C4-2B (cell line): ENCODE measurements around the gene AFP.

Experiments used
- CTCF ChIP-seq: fragments of 450-650 bp; conservative IDR thresholded peaks from 2 replicates; pipeline ENCODE4 v1.5.1; 2017; ENCODE audit warnings: mild to moderate bottlenecking
- ZFX ChIP-seq: fragments of 450-650 bp; IDR thresholded peaks from 2 replicates; pipeline ENCODE4 v1.6.1; 2017

- TF ChIP-seq CTCF (no peak), ZFX (no peak)
These were observed 16.1 kb downstream of the AFP start for GRCh38 chr4:73451981-73452747.
